GM12872 (cell line): ENCODE measurements around the gene CYP2R1.

Experiments
- TF ChIP-seq, protein P1 (sequence below): IDR thresholded peaks from 3 replicates; pipeline ENCODE4 v1.5.1; 2011; ENCODE audit warnings: low read depth, mild to moderate bottlenecking, low read length, moderate library complexity; ENCODE audit not compliant: insufficient read depth

CYP2R1 gene

DNA sequence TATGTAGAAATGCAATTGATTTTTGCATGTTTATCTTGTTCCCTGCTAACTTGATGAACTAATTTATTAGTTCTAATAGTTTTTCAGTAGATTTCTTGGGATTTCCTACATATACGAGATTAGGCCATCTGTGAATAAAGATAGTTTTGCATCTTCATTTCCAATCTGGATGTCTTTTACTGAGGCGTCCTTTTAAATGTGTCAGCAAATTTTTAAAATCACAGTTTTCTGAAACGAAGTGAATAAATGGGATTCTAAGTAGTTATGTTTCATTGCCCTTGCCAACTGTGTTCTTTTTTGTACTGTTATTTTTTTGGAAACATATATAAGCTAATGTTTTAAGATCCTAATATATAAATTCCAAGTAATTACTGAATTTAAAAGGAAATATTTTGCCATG, 50.0 kb downstream of the CYP2R1 start:
- TF ChIP-seq, protein P1, sequence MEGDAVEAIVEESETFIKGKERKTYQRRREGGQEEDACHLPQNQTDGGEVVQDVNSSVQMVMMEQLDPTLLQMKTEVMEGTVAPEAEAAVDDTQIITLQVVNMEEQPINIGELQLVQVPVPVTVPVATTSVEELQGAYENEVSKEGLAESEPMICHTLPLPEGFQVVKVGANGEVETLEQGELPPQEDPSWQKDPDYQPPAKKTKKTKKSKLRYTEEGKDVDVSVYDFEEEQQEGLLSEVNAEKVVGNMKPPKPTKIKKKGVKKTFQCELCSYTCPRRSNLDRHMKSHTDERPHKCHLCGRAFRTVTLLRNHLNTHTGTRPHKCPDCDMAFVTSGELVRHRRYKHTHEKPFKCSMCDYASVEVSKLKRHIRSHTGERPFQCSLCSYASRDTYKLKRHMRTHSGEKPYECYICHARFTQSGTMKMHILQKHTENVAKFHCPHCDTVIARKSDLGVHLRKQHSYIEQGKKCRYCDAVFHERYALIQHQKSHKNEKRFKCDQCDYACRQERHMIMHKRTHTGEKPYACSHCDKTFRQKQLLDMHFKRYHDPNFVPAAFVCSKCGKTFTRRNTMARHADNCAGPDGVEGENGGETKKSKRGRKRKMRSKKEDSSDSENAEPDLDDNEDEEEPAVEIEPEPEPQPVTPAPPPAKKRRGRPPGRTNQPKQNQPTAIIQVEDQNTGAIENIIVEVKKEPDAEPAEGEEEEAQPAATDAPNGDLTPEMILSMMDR, result no peak

GRCh38 chr11:14835496-14836492, 56.2 kb downstream of the CYP2R1 start:
- TF ChIP-seq, protein P1, result no peak
